SIG-M5 treated with dmso at 0.1 percent for 504 hours (cell line): ENCODE results near the gene POU2F1.
A peak's percentile ranks its signal among the peaks of the same experiment; 100 is the strongest.

Experiments
- DNase-seq: peaks from one replicate; lab custom pipeline; 2025; ENCODE audit not compliant: unreplicated experiment; lab: John Stamatoyannopoulos, UW

POU2F1 gene

DNA sequence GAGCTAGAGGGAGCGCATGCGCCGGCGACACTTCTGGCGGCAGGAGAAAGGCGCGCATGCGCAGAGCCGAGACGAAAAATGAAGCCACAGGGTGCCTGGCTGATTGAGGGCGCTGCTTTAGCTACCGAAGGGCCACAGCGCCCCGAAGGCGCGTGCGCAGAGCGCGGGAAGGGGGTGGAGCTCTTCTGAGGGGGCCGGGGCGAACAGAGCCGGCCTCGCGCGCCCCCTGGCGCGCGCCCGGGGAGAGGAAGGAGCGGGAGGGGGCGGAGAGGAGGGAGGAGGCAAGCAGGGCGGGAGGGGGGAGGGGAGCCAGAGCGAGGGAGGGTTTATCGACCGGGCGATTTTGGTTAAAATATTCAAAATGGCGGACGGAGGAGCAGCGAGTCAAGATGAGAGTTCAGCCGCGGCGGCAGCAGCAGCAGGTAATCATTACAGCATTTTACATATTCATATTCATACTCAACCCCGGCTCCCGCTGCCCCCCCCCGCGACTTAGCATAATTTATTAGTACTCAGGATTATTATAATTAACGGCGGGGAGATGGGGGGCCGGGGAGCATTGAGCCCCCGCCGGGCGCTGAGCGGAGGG, at the start of gene POU2F1:
POU2F1 (plus strand) TSS at position 350 of the 589 bp plus-strand sequence; CDS start at position 362, 12 bp downstream.
- DNase-seq, result peak; percentile 100

DNA sequence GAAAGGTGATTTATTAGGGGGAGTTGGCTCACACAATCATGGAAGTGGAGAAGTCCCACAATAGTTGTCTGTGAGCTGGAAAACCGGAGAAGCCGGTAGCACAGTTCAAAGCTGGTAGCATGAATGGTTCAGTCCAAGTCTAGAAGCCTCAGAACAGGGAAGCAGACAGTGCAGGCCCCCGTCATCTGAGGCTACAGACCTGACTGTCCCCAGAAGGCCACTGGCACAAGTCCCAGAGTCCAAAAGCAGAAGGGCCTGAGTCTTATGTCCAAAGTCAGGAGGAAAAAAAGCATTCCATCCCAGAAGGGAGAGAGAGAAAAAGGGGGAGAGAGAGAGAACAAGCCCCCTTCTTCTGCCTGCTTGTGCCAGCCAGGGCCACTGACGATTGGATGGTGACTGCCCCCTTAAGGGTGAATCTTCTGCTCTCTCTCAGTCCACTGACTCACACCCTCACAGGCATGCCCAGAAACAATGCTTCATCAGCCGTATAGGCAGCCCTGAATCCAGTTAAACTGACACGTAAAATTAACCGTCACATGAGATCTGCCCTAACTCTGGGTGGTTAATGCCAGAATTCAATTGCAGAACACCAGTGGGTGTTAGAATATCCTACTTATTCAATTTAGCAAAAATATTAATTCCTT, 49.3 kb upstream of the POU2F1 start:
- DNase-seq, result no peak

DNA sequence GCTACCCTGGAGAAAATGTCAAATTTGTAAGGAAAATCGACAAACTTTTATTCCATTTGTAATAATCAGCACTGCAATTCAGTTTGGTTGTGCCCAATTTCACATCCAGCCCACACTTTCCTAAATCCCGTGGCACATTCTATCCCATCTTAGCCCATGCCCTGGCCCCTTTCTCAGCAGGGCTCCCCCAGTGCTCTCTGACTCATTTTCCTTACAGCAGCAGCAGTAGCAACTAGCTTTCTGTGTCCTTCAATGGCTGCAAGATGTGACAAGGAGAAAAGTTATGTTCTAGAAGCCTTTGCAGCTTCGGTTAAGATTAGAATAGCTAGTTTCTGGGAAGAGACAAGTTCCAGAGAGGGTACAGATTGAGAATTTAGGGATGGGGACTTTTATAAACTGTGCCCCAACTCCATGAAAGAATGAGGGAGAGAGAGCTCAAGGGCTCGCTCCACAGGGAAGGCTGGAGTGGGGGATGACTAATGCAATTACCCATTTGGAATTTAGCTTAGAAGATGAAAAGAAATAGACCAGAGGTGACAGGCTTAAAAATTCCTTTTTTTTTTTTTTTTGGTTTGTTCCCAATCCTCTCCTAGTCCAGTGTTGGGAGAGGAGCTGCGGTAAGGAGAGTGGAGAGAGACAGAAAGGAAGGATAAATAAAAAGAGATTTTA, 47.0 kb upstream of the POU2F1 start:
- no peak for DNase-seq

DNA sequence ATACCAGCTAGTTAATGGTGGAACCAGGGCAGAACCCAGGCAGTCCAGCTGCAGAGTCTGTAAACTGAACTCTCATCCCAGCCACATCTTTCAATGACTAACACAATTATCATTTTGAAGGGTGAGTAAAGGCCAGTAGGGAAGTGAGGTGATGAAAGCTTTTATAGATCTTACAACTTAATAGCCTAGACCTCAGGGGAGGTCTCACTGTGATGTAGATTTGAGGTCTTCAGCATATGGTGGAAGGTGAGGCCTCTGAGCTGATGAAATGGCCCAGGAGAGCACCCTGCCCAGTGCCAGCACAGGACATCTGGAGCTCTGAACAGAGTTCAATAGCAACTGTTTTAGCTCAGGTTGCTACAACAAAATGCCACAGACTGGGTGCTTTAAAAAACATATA, 44.8 kb upstream of the POU2F1 start:
- no peak for DNase-seq

DNA sequence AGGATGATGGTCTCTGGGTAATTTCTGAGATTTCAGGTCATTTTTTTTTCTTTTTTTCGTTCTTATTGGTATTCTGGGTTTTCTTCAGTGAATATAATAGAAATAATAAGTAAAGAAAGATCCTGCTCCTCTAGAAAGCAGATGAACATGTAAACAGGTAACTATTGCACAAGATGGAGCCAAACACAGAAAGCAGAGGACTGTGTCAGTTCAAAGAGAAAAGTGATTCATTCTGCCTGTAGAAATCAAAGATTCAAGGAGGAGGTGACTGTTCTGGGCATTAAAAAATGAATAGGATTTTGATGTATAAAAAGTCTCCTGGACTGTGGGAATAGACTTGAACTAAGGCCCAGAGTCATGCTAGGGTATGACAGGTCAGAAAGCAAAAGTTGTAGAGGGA, 41.9 kb upstream of the POU2F1 start:
- no peak for DNase-seq

DNA sequence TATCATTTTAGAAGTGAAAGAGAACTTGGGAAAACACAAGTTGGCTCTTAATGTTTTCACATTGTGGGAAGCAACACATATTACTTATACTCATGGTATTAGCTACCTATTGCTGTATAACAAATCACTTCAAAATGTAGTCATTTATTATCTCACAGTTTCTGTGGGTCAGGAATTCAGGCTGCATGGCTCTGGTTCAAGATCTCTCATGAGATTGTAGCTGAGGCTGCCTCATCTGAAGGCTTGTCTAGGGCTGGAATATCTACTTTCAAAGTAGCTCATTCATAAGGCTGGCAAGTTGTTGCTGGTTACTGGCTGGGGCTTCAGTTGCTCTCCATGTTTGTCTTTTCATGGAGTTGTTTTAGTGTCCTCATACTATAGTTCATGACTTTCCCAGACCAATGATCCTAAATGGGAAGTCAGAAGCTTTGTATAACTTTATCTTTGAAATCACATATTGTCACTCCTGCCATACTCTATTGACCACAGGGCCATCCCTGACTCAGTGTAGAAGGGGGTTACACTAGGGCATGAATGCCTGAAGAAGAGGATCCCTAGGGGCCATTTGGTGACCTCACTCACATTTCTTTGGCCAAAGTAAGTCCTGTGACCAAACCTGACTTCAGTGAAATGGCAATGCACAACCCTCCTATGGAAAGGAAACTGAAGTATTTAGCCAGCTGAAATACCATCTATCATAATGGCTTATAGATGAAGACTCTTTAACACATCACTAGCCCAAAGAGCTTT, 37.9 kb upstream of the POU2F1 start:
- DNase-seq, result no peak

DNA sequence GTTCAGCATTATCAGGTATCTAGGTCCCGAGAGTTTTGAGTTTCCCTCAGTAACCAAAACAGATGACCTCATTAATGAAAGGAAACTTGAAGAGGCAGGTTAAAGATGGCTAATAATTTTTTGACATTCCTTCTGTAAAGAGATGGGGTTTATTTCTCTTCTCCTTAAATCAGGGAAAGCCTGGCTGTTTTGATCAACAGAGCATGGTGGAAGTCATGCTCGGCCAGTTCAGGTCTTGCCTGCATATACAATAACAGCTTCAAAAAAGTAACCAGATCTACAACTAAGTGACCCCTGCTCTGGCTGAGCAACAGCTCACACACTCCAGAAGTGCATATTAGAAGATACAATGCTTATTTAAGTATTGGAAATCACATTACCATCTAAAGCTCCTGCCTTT, 36.6 kb upstream of the POU2F1 start:
- no peak for DNase-seq

DNA sequence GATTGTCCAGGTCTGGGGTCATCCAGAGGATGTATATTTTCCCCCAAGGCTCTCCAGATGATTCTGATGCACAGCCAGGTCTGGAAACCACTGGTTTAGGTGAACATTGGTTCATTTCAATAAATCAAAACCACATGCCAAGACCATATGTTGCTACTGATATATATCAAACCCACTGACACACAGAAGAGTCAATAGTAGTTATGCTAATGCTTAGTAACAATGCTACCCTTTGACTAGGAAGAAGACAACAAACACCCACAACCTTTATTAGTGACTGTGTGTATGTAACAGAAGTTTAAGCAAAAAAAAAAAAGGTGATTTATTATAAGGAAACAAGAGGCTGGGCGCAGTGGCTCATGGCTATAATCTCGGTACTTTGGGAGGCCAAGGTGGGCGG, 35.6 kb upstream of the POU2F1 start:
- no peak for DNase-seq

DNA sequence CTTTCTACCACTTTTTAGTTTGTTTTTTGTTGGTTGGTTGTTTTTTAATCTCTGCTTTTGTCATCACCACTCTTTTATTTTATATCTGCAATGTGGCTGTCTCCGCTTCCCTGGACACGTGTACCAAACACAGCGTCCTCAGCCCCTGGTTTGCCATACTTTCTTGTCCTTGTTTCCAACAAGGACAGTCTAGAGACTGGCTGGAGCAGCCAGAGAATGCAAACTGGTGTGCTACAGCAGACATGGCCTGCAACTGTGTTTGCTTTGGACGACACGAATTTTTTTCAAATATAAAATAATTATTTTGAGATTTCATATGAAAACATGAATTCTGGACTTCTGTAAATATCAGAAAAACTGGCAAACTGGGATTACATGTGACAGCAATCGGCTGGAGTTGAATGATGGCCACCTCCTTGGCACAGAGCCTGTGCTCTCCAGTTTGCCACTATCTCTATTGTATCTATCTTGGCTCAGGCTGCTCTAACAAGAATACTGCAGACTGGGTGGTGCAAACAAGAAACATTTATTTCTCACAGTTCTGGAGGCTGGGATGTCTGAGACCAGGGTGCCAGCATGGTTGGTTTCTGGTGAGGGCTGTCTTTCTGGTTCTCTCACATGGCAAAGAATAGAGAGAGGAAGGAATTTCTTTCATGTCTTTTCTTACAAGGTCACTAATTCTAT, 34.6 kb upstream of the POU2F1 start:
- DNase-seq, result no peak

DNA sequence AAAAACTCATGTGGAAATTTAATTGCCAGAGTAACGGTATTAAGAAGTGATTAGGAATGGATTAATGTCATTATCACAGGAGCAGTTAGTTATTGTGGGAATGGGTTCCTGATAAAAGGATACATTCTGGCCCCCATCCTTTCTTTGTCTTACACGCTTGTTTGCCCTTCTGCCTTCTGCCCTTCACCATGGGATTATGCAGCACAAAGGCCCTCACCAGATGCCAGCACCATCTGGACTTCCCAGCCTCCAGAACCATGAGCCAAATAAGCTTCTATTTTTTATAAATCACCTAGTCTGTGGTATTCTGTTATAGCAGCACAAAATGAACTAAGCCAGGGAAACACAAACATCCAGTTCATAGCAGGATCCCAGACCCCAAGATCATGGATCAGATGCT, 33.9 kb upstream of the POU2F1 start:
- DNase-seq, result no peak

DNA sequence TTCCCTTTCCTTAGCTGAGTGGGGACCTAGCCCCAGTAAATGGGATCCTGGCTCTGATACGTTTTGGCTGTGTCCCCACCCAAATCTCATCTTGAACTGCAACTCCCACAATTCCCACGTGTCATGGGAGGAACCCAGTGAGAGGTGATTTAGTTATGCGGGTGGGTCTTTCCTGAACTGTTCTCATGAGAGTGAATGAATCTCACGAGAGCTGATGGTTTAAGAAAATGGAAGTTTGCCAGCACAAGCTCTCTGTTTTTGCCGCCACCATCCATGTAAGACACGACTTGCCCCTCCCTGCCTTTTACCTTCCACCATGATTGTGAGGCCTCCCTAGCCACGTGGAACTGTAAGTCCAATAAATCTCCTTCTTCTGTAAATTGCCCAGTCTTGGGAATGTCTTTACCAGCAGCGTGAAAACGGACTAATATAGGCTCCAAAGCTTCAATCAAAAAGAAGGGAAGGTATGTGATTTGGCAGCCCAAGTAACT, 29.9 kb upstream of the POU2F1 start:
- no peak for DNase-seq

DNA sequence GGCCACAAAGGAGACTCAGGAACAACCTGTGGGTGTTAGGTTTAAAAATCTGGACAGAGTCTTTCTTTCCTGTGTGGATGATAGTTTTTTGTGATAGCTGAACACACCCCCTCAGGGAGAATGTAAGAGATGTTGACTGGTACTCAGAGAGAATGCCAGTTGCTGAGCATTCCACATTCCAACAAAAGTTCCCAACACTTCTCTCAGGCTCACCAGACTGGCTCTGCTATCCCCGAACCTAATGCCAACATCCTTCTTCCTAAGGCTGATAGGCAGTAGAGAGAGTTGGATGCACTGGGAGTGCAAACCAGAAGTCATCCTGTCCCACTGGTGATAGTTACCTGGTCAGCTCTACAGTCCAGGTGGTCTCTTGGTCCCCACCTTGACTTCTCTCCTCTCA, 28.7 kb upstream of the POU2F1 start:
- DNase-seq, result no peak

DNA sequence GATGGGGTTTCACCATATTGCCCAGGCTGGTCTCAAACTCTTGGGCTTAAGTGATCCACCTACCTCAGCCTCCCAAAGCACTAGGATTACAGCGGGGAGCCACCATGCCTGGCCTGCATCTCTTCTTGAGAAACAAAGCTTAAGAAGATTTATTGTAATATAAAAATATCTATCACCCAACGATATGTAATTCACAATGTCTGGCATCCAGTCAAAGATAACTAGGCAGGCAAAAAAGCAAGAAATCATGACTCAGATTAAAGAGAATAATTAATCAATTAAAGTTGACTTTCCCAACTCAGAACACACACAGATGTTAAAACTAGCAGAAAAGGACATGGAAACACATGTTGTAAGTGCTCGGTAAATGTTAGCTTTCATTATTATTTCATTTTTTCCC, 26.5 kb upstream of the POU2F1 start:
- no peak for DNase-seq

DNA sequence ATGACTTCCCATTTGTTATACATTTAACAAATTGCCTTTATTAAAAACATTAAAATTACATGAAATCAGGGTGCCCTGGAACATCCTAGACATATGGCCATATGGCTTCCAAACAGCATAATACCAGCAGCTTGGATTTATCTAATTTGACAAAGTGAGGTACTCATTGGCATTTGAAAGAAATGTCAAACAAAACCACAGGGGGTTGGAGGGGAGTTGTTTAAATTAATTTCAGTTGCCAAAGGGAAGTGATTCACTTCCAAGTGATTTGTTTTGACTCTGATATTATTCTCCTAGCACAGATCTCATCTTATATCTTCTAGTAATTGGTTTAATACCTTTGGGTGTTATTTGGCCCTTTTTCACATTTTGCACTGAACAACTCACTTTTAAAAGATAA, 24.5 kb upstream of the POU2F1 start:
- DNase-seq, result no peak

DNA sequence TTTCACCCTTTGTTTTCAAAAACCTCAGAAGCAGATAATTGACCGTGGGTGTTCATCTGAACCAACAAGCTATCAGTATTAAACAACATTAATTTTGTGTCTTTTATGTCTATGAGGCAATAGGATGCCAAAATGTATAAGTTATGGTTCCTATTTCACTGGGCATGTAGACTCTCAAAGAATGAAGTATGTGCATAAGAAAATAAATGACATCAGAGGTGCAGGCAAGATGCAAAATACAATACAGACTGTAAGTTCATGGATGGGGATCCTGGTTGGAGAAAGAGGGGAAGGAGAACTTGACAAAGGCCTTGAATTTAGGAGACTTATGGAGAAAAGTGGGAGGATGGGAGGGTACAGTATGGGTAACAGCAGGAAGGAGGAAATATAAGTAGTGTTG, 23.4 kb upstream of the POU2F1 start:
- no peak for DNase-seq

DNA sequence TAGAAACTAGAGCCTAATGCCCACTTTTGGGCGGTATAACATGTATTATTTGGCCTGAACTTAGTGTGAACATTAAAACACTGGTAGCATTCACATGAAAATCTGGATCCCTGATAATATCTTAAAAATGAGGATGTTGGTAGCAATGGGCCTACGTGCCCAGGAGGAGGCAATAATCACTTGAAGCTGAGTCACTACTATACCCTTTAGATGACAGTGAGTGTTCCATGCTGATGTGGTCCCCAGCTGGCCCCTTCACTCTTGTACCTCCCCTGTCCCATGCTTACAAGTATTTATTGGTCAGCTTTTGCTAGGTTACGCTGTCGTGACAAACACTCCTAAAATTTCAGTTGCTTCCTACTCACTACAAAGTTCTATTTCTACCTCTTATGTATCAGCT, 23.0 kb upstream of the POU2F1 start:
- no peak for DNase-seq

DNA sequence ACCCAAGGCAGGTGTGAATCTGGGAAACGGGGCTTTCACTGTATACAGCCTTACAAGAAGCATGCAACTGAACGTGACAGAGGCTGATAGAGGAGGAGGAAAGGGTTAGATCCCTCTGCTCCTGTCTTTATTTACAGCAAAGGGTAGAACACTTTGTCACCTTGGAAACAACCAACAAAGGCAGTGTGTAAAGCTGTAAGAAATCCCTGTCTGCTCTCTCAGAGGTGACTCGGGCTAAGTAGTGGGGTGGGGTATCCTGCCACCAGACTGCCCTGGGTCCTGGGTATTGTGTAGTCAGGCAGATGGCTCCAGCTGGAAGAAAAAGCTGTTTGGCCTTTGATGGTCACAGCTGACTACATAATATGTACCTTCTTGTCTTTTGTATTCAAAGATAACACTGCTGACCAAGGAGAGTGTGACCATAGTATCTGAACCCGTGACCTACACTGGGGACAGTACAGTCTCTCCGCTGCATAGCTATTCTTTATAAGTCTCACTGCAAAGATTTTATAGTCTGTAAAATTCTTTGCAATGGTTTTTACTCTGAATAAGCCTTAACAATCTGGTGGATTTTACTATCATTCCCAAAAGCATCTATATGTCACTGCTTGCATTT, 22.1 kb upstream of the POU2F1 start:
- DNase-seq, result no peak

DNA sequence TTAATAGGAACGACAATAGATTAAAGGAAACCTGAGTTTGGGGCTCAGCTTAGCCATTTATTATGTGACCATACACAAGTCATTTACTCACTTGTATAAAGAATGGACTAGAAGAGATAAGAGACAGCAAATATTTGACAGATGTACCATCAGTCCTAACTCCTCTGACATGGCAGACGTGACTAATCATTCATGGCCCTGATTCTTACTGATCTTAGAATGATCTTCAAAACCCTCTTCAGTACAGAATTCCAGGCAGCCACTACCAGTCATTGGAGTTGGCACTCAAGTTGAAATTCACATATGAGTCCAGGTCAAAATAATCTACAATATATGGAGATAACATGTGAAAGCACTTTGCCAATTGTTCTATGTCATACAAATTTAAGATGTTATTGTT, 21.0 kb upstream of the POU2F1 start:
- no peak for DNase-seq

DNA sequence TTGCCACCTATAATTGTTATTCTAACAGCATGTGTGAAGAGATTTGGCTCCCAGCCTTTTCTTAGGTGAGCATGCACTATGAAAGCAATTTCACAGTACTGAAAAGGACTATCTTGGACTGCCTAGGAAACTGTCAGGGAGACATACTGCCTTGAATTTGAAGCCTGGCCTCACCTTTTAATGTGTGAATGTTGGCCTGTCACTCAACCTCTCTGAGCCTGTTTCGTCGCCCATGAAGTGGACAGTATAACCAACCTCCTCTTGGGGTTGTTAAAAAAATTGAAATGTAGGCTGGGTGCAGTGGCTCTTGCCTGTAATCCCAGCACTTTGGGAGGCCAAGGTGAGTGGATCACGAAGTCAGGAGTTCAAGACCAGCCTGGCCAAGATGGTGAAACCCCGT, 20.4 kb upstream of the POU2F1 start:
- no peak for DNase-seq

DNA sequence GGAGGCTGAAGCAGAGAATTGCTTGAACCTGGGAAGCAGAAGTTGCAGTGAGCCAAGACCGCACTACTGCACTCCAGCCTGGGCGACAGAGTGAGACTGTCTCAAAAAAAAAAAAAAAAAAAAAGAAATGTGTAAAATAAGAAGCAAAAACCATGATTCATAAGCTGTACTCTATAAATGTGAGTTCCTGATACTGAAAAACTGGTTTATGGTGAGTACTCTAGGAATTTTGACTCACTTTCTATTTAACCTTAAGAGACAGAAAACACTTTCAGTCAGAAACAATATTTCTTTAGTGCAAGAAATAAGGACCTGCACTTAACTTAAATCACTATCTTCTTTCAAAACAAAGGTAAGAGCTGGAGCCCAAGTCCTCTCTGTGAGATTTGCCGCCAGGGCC, 19.9 kb upstream of the POU2F1 start:
- DNase-seq, result no peak

DNA sequence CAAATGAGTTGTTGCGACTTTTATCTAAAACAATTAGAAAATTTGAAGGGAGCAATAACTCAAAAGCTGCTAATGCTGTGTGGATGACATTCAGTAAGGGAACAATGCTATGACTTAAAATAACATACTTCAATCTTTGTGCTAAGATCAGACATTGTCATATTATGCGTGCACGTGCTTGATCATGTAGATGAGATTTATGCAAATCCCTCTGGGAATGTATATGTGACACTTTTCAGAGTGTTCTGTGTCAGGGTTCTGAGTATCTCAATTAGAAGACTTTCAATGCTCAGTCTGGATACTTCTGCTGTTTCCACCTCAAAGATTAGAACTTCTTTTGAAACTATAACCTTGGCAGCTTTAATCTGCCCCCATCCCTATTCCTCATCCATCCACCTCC, 18.6 kb upstream of the POU2F1 start:
- DNase-seq, result no peak
